OCI-LY1 (cell line): ENCODE data around the gene GRB10.

Experiments
- H2AFZ ChIP-seq: fragments of 200-600 bp; sonication (generic), shearing (Covaris generic); 2 replicates; pipeline ENCODE4 v1.6.0; 2014; ENCODE audit warnings: antibody characterized with exemption, mild to moderate bottlenecking, low read length
- H3F3A ChIP-seq: fragments of 200-600 bp; sonication (generic), shearing (Covaris generic); 2 replicates; pipeline ENCODE4 v1.6.0; 2014; ENCODE audit warnings: mild to moderate bottlenecking, antibody characterized with exemption, low read length, moderate library complexity; ENCODE audit not compliant: insufficient read depth
- H3K27ac ChIP-seq: fragments of 200-600 bp; sonication (generic); 2 replicates; pipeline ENCODE4 v1.5.1; 2014; ENCODE audit warnings: low read length, mixed run types, mild to moderate bottlenecking, low read depth; ENCODE audit not compliant: poor library complexity, severe bottlenecking
- H3K27me3 ChIP-seq: fragments of 200-600 bp; sonication (generic); 2 replicates; pipeline ENCODE4 v1.6.0; 2014; ENCODE audit warnings: antibody characterized with exemption, mild to moderate bottlenecking, low read length, moderate library complexity; ENCODE audit not compliant: insufficient read depth
- H3K36me3 ChIP-seq: fragments of 200-600 bp; sonication (generic); 2 replicates; pipeline ENCODE4 v1.6.1; 2014; ENCODE audit warnings: mild to moderate bottlenecking, antibody characterized with exemption, low read length, moderate library complexity, mixed read lengths; ENCODE audit not compliant: insufficient read depth
- H3K4me1 ChIP-seq: fragments of 200-600 bp; sonication (generic); 2 replicates; pipeline ENCODE4 v1.5.1; 2014; ENCODE audit warnings: mild to moderate bottlenecking, low read length, moderate library complexity; ENCODE audit not compliant: insufficient read depth, severe bottlenecking
- H3K4me2 ChIP-seq: fragments of 200-600 bp; sonication (generic), shearing (Covaris generic); 2 replicates; pipeline ENCODE4 v1.6.1; 2014; ENCODE audit warnings: low read length
- H3K4me3 ChIP-seq: fragments of 200-600 bp; sonication (generic); 2 replicates; pipeline ENCODE4 v1.5.1; 2014; ENCODE audit warnings: low read length, low read depth, mild to moderate bottlenecking, mixed read lengths; ENCODE audit not compliant: poor library complexity, severe bottlenecking
- H3K79me2 ChIP-seq: fragments of 200-600 bp; shearing (Covaris generic); 2 replicates; pipeline ENCODE4 v1.6.1; 2016; ENCODE audit warnings: mixed run types, low read length, mixed read lengths; ENCODE audit not compliant: insufficient read depth
- H3K9ac ChIP-seq: fragments of 200-600 bp; sonication (generic), shearing (Covaris generic); 2 replicates; pipeline ENCODE4 v1.6.1; 2014; ENCODE audit warnings: mild to moderate bottlenecking, low read length, mixed read lengths
- H3K9me2 ChIP-seq: fragments of 200-600 bp; sonication (generic), shearing (Covaris generic); 2 replicates; pipeline ENCODE4 v1.6.1; 2014; ENCODE audit warnings: low read depth, mild to moderate bottlenecking, low read length, mixed read lengths
- H3K9me3 ChIP-seq: fragments of 200-600 bp; shearing (Covaris generic); 2 replicates; pipeline ENCODE4 v1.6.1; 2014; ENCODE audit warnings: low read length, mixed read lengths
- H4K20me1 ChIP-seq: fragments of 200-600 bp; sonication (generic), shearing (Covaris generic); 2 replicates; pipeline ENCODE4 v1.6.0; 2016; ENCODE audit warnings: mild to moderate bottlenecking, low read length; ENCODE audit not compliant: insufficient read depth
- EZH2 ChIP-seq: fragments of 200-600 bp; sonication (generic), shearing (Covaris generic); IDR thresholded peaks from 2 replicates; pipeline ENCODE4 v1.8.0; 2017; ENCODE audit warnings: borderline replicate concordance, mixed run types, mild to moderate bottlenecking, antibody characterized with exemption, low read length, moderate library complexity, mixed read lengths
- TF ChIP-seq, protein P1 (sequence below): fragments of 200-600 bp; sonication (generic), shearing (Covaris generic); IDR thresholded peaks from 2 replicates; pipeline ENCODE4 v1.5.1; 2017; ENCODE audit warnings: mild to moderate bottlenecking, antibody characterized with exemption, low read length, moderate library complexity, mixed read lengths

GRB10 gene

DNA sequence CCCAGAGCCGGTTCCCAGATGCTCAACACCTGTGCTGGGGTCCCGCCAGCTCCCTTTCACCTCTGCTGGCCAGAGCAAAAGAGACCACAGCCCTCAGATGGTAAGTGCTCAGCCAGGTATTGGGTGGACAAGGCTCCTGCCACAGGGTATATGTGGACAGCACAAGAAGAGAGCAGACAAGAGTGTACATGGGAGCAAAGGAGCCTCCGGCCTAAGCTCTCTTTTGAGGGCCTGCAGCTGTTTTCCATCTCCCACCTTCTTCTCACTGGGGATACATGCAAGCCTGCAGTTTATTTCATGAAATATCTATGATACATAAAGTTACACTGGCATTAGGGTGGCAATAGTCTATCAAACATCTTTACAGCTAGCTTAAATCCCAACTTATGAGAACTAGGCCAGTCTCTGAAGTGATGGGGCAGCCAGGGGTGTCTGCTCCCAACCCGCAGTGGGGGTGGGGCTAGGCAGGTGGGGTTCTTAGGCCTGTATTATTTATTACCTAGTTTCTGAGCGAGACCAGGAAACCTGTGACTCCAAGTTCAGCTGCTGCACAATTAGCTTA, 167.1 kb downstream of the GRB10 start:
- no peak overlapping the region for H3K4me3 ChIP-seq
- H2AFZ ChIP-seq, result no peak overlapping the region
- no peak overlapping the region for H3K9ac ChIP-seq
- H3K4me2 ChIP-seq, result no peak overlapping the region
- H3K27ac ChIP-seq, result no peak overlapping the region
- peaks cover 4% of the 10 kb centered on the region; the same call in 1 of the 2 replicates for H3K27me3 ChIP-seq
- H3F3A ChIP-seq, result no peaks in the 10 kb centered on the region
- H3K4me1 ChIP-seq, result no peaks in the 10 kb centered on the region
- no peaks in the 10 kb centered on the region for H3K79me2 ChIP-seq
- H4K20me1 ChIP-seq, result no peaks in the 10 kb centered on the region
- no peaks in the 10 kb centered on the region for H3K36me3 ChIP-seq
- TF ChIP-seq, protein P1, sequence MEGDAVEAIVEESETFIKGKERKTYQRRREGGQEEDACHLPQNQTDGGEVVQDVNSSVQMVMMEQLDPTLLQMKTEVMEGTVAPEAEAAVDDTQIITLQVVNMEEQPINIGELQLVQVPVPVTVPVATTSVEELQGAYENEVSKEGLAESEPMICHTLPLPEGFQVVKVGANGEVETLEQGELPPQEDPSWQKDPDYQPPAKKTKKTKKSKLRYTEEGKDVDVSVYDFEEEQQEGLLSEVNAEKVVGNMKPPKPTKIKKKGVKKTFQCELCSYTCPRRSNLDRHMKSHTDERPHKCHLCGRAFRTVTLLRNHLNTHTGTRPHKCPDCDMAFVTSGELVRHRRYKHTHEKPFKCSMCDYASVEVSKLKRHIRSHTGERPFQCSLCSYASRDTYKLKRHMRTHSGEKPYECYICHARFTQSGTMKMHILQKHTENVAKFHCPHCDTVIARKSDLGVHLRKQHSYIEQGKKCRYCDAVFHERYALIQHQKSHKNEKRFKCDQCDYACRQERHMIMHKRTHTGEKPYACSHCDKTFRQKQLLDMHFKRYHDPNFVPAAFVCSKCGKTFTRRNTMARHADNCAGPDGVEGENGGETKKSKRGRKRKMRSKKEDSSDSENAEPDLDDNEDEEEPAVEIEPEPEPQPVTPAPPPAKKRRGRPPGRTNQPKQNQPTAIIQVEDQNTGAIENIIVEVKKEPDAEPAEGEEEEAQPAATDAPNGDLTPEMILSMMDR, result no peak
- no peak for TF ChIP-seq EZH2
- H3K9me3 ChIP-seq, result no peaks in the 10 kb centered on the region
- no peaks in the 10 kb centered on the region for H3K9me2 ChIP-seq

DNA sequence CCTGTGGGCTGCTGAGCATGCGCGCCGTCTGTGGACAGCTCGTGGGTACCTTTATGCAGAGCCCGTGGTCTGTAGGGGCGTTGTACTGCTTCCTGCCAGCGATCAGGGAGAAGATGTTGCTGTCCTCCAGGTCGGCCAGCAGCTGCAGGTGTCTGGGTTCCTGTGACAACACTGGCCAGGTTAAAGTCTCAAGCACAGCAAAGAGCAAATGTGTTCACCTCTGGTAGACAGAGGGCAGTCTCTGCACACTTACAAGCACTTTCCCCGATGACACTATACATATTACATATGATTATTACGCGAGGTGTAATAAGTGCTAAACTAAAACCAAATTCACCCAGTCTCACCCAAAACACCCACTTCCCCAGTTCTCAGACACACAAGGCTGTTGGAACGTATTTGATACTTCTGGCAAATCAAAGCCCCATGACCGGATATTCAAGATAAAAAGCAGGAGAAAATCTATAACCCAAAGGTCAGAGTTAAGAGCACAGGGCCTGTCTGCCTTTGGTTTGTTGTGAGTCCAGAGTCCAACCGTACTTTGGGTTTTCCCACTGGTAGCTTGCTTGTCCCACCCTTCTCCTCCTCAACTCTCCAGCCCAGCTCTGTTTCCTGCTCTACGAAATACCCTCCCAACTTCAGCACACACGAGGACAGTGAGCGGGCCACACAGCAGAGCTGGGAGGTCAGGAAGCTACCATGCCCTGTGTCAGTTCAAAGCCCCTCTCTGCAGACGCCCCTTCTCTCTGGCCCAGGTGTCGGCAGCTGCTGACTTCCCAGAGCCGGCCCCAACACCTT, 167.8 kb downstream of the GRB10 start:
- Histone ChIP-seq H3K9ac (no peak overlapping the region), H3K27me3 (peaks cover 4% of the 10 kb centered on the region; the same call in 1 of the 2 replicates)

DNA sequence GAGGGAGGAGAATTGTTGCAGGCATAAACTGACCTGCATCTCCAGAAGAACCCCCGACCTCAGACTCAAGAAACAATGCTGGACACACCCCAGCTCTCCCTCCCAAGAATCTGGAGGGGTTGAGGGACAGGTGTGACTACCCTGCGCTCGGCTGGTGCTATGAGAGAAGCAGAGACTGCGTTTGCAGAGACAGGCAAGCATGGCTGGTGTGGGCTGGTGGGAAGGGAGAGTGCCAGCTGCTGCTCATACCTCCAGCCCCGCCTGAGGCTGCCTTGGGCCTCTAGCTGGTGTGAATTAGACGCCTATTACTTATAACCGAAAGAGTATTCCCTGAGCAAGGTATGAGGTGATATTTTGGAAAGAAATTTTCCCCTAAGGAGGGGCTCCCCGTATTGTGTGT, 169.2 kb downstream of the GRB10 start:
- Histone ChIP-seq H3F3A (no peaks in the 10 kb centered on the region), H4K20me1 (no peaks in the 10 kb centered on the region), H3K27me3 (peaks cover 4% of the 10 kb centered on the region; the same call in 1 of the 2 replicates), H3K4me1 (no peaks in the 10 kb centered on the region), H3K79me2 (no peaks in the 10 kb centered on the region), H2AFZ (no peak overlapping the region), H3K4me2 (no peak overlapping the region), H3K9me2 (no peaks in the 10 kb centered on the region), H3K9ac (no peak overlapping the region), H3K27ac (no peak overlapping the region), H3K4me3 (no peak overlapping the region), H3K36me3 (no peaks in the 10 kb centered on the region), H3K9me3 (no peaks in the 10 kb centered on the region)
- TF ChIP-seq, protein P1, result no peak
- no peak for TF ChIP-seq EZH2

More for the DNA sequence above, 167.8 kb downstream of the GRB10 start:
- Histone ChIP-seq H3K79me2 (no peaks in the 10 kb centered on the region), H3K4me2 (no peak overlapping the region), H4K20me1 (no peaks in the 10 kb centered on the region), H2AFZ (no peak overlapping the region), H3F3A (no peaks in the 10 kb centered on the region), H3K9me2 (no peaks in the 10 kb centered on the region), H3K9me3 (no peaks in the 10 kb centered on the region), H3K4me3 (no peak overlapping the region), H3K36me3 (no peaks in the 10 kb centered on the region), H3K4me1 (no peaks in the 10 kb centered on the region), H3K27ac (no peak overlapping the region)
- TF ChIP-seq EZH2, result no peak
- TF ChIP-seq, protein P1, result peak; percentile 59
